HG03520 (cell line): Measurements from ENCODE around the gene ANAPC1.
"Not testable (repeated sequence)": the region's sequence is repeated elsewhere in the genome, so short reads cannot be mapped to it uniquely, and the experiment has no call there.

Experiments used
- ATAC-seq: cut with Tn5 transposase; IDR thresholded peaks from one replicate; pipeline ENCODE4 v1.9.1; 2021; ENCODE audit warnings: mild to moderate bottlenecking, moderate library complexity; ENCODE audit not compliant: unreplicated experiment

Gene ANAPC1

GRCh38 chr2:111904726-111905474 lies 20.9 kb upstream of the ANAPC1 start:
- ATAC-seq, result no peak

DNA sequence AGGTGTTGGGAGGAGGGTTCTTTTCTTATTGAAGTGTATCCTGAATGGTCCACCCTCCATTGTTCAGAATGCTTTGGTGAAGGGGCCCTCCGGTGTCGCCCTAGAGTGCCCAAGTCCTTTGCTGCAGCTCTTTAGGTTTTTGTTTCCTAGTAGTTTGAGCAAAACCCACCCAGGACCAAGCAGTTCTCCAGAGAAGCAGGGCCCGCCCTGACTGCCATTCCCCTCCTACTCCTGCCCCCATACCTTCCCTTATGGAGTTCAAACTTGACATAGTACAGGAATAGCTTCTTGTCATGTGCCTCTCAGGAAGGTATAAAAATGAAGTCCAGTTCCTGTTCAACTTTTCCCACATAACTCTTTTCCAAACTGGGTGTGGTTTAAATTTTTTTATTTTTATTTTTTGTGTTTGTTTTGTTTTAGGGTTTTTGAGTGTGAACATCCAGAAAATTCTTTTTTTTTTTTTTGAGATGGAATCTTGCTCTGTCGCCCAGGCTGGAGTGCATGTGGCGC lies 20.0 kb upstream of the ANAPC1 start:
- no peak for ATAC-seq

DNA sequence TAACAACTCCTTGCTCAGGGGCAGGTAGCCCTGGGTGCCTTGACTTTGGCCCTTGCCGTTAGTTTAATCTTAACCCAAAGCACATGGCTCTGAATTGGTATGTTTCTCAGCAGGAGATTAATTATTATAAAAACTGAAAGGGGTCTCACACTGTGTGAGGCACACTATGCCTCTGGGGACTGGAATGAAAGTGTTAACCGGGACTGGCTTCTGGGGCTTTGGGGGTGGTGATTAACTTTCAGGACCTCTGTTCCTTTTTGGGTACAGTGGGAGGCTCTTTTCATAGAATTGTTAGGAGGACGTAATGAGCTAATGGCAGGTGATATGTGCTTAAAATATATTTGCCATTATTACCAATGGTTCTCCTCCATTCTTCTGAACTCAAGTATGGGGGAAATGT lies 19.5 kb upstream of the ANAPC1 start:
- no peak for ATAC-seq

DNA sequence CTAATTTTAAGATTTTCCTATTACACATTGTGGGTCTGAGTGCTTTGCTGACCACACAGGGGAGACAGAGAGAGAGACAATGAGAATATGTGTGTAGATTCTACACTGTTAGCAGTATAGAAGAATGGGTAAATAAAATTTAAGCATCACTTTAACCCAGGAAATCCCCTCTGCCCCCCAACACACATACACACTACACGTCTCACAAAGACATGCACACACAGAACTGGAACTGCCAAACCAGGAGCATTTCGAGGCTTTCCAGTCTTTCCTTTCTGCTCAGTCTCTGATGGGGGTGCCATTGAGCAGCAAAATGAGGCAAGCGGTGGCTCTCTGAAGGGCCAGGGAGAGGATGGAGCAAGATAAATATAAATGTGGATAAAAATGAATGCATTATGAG lies 16.9 kb upstream of the ANAPC1 start:
- no peak for ATAC-seq

DNA sequence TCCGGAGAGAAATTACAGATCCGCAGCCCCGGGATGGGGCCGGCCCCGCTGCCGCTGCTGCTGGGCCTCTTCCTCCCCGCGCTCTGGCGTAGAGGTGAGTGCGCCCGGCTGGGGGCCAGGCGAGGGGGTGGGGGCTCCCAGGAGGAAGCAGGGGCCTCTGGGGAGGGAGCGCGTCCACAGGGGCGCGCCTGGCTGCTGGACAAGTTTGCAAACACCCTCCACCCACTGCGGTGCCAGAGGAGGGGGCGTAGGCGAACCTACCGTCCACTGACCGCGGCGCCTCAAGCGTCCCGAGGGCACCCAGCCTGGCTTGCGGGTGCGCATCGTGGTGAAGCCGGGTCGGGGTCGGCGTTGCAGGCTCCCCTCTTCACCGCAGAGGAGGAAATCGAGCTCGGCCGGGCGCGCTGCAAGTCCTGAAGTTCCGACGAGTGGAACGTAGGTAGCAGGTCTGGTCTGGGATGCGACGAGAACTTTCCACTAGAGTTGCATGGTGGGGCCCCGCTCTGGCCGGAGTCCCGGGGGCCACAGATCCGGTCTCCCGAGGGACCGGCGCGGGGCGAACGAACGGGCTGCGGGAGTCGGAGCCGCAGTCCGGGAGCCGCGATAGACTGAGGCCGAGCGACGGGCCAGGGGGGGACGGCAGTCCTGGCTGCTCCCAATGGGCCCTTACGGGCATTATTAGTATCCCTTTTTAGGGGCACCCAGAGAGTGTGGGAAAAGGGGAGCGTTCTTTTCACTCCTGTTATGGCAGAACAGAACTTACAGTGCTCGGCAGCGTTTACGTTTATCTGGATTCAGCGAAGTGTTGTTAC lies 14.9 kb upstream of the ANAPC1 start:
- no peak for ATAC-seq

- no peak for ATAC-seq
Measured at GRCh38 chr2:111897924-111898702, 14.1 kb upstream of the ANAPC1 start, which contains the start of gene MERTK. Gene MERTK (plus strand): TSS chr2:111898607. CDS start chr2:111898736, 129 bp downstream.

GRCh38 chr2:111897630-111897923 lies 13.6 kb upstream of the ANAPC1 start:
- ATAC-seq, result no peak

- no peak for ATAC-seq
Measured at GRCh38 chr2:111896576-111896975, 12.6 kb upstream of the ANAPC1 start.

- no peak for ATAC-seq
Measured at GRCh38 chr2:111896024-111896423, 12.0 kb upstream of the ANAPC1 start.

GRCh38 chr2:111884592-111884964 lies 585 bp upstream of the ANAPC1 start:
- ATAC-seq, result no peak

DNA sequence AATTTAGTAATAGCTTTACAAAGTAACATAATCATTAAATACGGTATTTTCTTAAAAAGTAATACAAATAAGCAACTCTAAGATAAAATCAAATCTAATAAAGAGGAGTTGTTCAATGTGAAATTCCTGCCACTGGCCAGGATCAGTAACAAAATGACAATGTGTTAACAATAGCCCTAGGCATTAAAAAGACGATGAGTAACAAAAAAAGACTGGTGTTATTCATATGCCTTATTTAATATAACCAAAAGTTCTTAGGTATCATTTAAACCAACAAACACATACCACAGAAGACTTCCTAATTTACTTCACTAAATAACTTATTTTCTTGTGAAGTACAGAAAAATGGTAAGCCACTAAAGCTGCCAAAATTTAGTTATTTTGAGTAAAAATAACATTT lies 11.2 kb downstream of the ANAPC1 start:
- ATAC-seq, result not testable (repeated sequence)

- not testable (repeated sequence) for ATAC-seq
Measured at GRCh38 chr2:111865124-111865523, 18.9 kb downstream of the ANAPC1 start.

DNA sequence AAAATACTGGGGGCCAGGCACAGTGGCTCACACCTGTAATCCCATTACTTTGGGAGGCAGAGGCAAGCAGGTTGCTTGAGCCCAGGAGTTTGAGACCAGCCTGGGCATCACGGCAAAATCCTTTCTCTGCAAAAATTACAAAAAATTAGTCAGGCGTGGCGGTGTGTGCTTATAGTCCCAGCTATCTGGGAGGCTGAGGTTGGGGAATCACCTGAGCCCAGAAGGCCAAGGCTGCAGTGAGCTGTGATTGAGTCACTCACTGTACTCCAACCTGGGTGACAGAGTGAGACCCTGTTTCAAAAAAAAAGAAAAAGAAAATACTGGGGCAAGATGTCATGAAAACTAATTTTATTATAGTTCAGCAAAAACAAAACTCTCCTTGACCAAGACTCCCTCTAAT lies 24.0 kb downstream of the ANAPC1 start:
- not testable (repeated sequence) for ATAC-seq

DNA sequence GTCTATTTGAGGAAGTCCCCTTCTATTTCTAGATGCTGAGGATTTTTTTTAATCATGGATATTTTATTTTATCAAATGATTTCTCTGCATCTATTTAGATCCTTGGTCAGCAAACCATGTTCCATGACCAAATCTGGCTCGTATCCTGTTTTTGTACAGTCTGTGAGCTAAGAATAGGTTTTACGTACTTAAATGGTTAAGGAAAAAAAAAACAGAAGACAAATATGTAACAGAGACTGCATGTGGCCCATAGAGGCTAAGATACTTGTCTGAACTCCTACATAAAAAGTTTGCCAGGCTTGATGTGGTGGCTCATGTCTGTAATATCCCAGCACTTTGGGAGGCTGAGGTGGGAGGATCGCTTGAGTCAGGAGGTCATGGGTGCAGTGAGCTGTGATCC lies 31.4 kb downstream of the ANAPC1 start:
- ATAC-seq, result not testable (repeated sequence)

DNA sequence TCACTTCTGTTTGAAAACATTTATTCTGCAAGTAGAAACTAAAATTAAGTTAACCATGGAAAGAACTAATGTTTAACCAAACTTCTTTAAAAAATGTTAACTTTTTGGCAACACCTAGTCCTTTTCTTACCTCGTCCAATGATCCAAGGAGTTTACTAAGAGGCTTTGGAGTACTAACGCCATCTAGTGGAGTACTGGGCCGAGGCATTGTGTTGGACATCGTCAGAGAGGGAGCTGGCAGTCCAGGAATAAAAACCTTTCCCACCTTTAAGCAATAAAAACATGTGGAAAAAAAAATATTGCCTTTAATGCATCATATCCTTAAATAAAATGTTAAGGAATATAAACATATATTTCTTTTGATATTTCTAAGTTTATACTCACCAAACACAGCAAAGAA lies 33.3 kb downstream of the ANAPC1 start:
- ATAC-seq, result not testable (repeated sequence)

GRCh38 chr2:111839625-111840282 lies 44.2 kb downstream of the ANAPC1 start:
- not testable (repeated sequence) for ATAC-seq

GRCh38 chr2:111838992-111839391 lies 45.0 kb downstream of the ANAPC1 start:
- not testable (repeated sequence) for ATAC-seq

DNA sequence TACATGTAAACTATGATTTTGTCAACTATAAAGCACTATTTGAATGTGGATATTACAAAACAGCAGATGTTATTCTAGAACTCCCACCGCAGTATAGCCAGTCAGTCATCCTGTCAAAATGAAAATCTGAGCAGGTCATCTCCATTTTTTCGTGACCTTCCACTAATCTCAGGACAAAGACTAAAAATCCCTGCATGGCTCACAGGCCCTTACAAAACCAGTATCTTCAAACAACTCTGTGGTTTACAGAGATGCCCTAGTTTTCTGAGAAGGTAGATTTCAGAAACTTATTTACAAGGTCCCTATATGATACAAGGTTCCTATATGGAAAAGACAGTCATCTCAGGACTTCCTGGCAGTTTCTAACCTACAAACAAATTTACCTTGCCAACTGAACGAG lies 49.8 kb downstream of the ANAPC1 start:
- ATAC-seq, result not testable (repeated sequence)

GRCh38 chr2:111830479-111830878 lies 53.5 kb downstream of the ANAPC1 start:
- ATAC-seq, result peak; percentile 77

GRCh38 chr2:111828217-111828766 lies 55.7 kb downstream of the ANAPC1 start:
- ATAC-seq, result not testable (repeated sequence)
